ENCODE measurements around the gene MXRA7. TPM values are rescaled to one million over a fixed set of nuclear protein-coding genes. Genes with fewer than 3 reads are reported as not detected.

MXRA7 gene
- total and polyA plus RNA-seq, 2 of the 4 experiments (the other 2 are of a cell fraction), result 168 to 231 TPM

GRCh38 chr17:76671123-76671911 is 39.4 kb downstream of the MXRA7 start:
- Histone ChIP-seq H3K18ac (ENCODE audit: low read depth, low read length) (peak overlapping the region; percentile 55), H3K9me3 (ENCODE audit: control insufficient read depth, insufficient read depth, low read length) (no peaks in the 10 kb centered on the region), H2BK5ac (ENCODE audit: low read depth, low read length, poor library complexity, severe bottlenecking) (peak overlapping the region; percentile 84), H3K27me3 (ENCODE audit: control insufficient read depth, insufficient read depth, low read length) (no peaks in the 10 kb centered on the region), H2BK15ac (ENCODE audit: low read depth, low read length) (peak overlapping the region; percentile 71; the same call in 2 of the 3 replicates), H3K4me2 (ENCODE audit: low read depth, low read length) (peak overlapping the region; percentile 74), H3K14ac (replicated peaks; ENCODE audit: low read depth, low read length) (peak overlapping the region; percentile 94), H4K20me1 (ENCODE audit: insufficient read depth, low read length) (no peaks in the 10 kb centered on the region), H3K4me3 (ENCODE audit: insufficient read depth, low read depth, low read length) (peak overlapping the region; percentile 19), H3K9me1 (ENCODE audit: insufficient read depth, low read length) (peaks cover 18% of the 10 kb centered on the region), H3K9ac (ENCODE audit: low read depth, low read length) (peak overlapping the region; percentile 66), H3K36me3 (ENCODE audit: control insufficient read depth, insufficient read depth, low read length) (peaks cover 8% of the 10 kb centered on the region), H3K4me1 (ENCODE audit: control insufficient read depth, insufficient read depth, low read length) (peaks cover 19% of the 10 kb centered on the region), H2BK120ac (ENCODE audit: low read depth, low read length) (peak overlapping the region; percentile 69), H4K91ac (ENCODE audit: insufficient read depth, low read depth, low read length) (peak overlapping the region; percentile 89), H3K27ac (ENCODE audit: insufficient read depth, low read length) (peak overlapping the region; percentile 81), H3K56ac (ENCODE audit: extremely low read depth, insufficient read depth, low read length) (0 out of 2 replicates have a peak overlapping the region, but pooled peaks have one; percentile 58), H4K5ac (ENCODE audit: low read depth, low read length) (peak overlapping the region; percentile 94), H3K79me1 (ENCODE audit: low read depth in 1 of 2, low read length in 2 of 2) (peaks cover 0 to 31% of the 10 kb centered on the region in 2 experiments; a peak in 2 of 4 replicates), H2AK9ac (replicated peaks; ENCODE audit: low read depth, low read length, poor library complexity) (peak overlapping the region; percentile 66), H4K8ac (ENCODE audit: low read depth in 2 of 2, low read length in 2 of 2) (peak overlapping the region; percentile 97 to 98), H2AK5ac (ENCODE audit: low read depth, low read length) (peak overlapping the region; percentile 95), H3K4ac (ENCODE audit: low read depth, low read length) (peak overlapping the region; percentile 95), H2AFZ (replicated peaks; ENCODE audit: low read length, poor library complexity) (peak overlapping the region; percentile 99), H3K23ac (ENCODE audit: low read depth, low read length) (peak overlapping the region; percentile 86), H2BK20ac (ENCODE audit: low read depth, low read length) (peak overlapping the region; percentile 58)
- BruUV-seq (replicated peaks), result no TSS peak
- 21% methylated on average over 24 of the region's 32 CpGs; no CpG with 5 or more reads in 1 of the 2 experiments for WGBS, 2 experiments (ENCODE audit: extremely low coverage in 2 of 2, insufficient read length in 1 of 2)
- TF ChIP-seq BHLHE40 (IDR thresholded peaks at IDR 0.05; ENCODE audit: low read depth, low read length) (no peak), CHD1 (IDR thresholded peaks at IDR 0.05; ENCODE audit: low read depth, low read length) (no peak), MXI1 (IDR thresholded peaks at IDR 0.05; ENCODE audit: borderline replicate concordance, low read depth, low read length) (0 out of 2 replicates have a peak, but pooled peaks have one; percentile 14), FOS (IDR thresholded peaks at IDR 0.05; ENCODE audit: low read depth, low read length) (peak; percentile 92), MAZ (IDR thresholded peaks at IDR 0.05; ENCODE audit: borderline replicate concordance, low read depth, low read length) (peak; percentile 66; the same call in 1 of the 2 replicates)
- intact Hi-C loops (cut with micrococcal nuclease), result loop anchor here (5.0 kb wide), 1 partner anchor 114 kb away; no protein-coding TSS in a partner anchor
- POLR2A ChIA-PET (ENCODE audit: unreplicated experiment), result interaction anchor here (0.6 kb wide), 2 partner anchors 8 to 13 kb away, joined by 6 to 7 read pairs; no protein-coding TSS in a partner anchor
- in situ Hi-C loops (cut with MboI; ENCODE audit: low sequenced_read_pairs), result no loop called here
- CTCF ChIA-PET, result interaction anchor here (1.2 to 1.7 kb wide), 3 partner anchors 11 to 148 kb away, joined by 3 to 6 read pairs (median 3); no protein-coding TSS in a partner anchor
- DNase-seq (peak; percentile 100), ATAC-seq (ENCODE audit: low read depth) (peak; percentile 97)
- dilution Hi-C loops (cut with HindIII; ENCODE audit: low sequenced_read_pairs, unreplicated experiment), result no loop called here

Data from IMR-90 (cell line).